Muscle layer of duodenum (tissue), 2 donors: ENCODE measurements around the gene EMB.
"Not testable (repeated sequence)": the region's sequence is repeated elsewhere in the genome, so short reads cannot be mapped to it uniquely, and the experiment has no call there.

ENCODE experiments used
- H3K27ac ChIP-seq: one replicate; pipeline ENCODE4 v1.7.0; 2013; ENCODE audit warnings: mild to moderate bottlenecking, low read length
- H3K27me3 ChIP-seq: one replicate; pipeline ENCODE4 v1.7.0; 2013; ENCODE audit warnings: low read depth, mild to moderate bottlenecking, control low read depth, low read length
- H3K36me3 ChIP-seq, 2 donors: one replicate each; pipeline ENCODE4 v1.7.0; 2013; ENCODE audit warnings: low read length in 2 of 2, control low read depth in 1 of 2, mild to moderate bottlenecking in 1 of 2; ENCODE audit not compliant: insufficient read depth in 2 of 2, control insufficient read depth in 1 of 2
- H3K4me1 ChIP-seq, 2 donors: one replicate each; pipeline ENCODE4 v1.7.0; 2013; ENCODE audit warnings: low read length in 2 of 2, mild to moderate bottlenecking in 2 of 2, control low read depth in 1 of 2, moderate library complexity in 1 of 2; ENCODE audit not compliant: insufficient read depth in 2 of 2, control insufficient read depth in 1 of 2
- H3K4me3 ChIP-seq, 2 donors: one replicate each; pipeline ENCODE4 v1.7.0; 2013; ENCODE audit warnings: low read length in 2 of 2, low read depth in 1 of 2, mild to moderate bottlenecking in 1 of 2
- H3K9me3 ChIP-seq, 2 donors: one replicate each; pipeline ENCODE4 v1.7.0; 2013; ENCODE audit warnings: low read length in 2 of 2, control low read depth in 1 of 2, mild to moderate bottlenecking in 1 of 2; ENCODE audit not compliant: control insufficient read depth in 1 of 2
- donor health status: healthy.

EMB gene

DNA sequence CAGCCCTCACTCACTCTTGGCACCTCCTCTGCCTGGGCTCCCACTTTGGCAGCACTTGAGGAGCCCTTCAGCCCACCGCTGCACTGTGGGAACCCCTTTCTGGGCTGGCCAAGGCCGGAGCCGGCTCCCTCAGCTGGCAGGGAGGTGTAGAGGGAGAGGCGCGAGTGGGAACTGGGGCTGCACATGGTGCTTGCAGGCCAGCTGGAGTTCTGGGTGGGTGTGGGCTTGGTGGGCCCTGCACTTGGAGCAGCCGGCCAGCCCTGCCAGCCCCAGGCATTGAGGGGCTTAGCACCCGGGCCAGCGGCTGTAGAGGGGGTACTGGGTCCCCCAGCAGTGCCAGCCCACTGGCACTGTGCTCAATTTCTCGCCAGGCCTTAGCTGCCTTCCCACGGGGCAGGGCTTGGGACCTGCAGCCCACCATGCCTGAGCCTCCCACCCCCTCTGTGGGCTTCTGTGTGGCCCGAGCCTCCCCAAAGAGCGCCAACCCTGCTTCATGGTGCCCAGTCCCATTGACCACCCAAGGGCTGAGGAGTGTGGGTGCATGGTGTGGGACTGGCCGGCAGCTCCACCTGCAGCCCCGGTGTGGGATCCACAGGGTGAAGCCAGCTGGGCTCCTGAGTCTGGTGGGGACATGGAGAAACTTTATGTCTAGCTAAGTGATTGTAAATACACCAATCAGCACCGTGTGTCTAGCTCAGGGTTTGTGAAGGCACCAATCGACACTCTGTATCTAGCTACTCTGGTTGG, 71.6 kb downstream of the EMB start:
- not testable (repeated sequence) for H3K4me3 ChIP-seq

DNA sequence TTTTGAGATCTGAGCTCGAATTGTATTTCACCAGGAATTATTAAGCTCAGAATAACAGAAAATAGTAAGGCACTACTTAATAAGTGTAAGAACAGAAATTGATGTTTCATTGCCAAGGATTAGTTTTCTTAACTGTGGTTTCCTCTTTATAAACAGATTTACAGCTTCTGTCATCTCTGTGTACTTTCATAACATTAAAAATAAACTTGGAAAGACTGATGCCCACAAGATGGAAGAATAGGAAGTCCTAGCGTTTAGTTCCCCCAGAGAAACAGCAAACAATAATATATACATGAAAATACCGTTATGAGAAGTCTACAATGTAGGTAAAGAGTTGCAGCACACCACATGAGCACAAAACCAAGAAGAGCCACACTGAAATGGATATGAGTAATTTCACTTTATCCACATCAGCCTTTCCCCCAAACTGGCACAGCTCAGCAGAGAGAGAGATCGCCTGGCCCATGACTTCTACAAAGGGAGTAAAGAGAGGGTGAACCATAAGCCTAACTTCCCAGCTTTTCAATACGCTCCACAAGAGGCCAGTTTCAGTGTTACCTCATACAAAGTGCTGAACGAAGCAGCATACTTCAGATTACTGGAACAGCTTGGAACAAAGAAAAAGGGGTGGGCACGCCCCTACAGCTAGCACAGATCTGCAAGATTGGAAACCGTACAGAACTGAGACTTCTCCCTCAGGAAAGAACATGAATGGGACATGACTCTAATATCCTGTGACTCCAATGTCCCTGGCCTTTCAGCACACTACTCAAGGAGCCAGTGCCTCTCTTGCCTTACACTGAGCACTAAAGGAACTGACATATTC, 75.4 kb downstream of the EMB start:
- Histone ChIP-seq H3K4me1 (no peaks in the 10 kb centered on the region), H3K36me3 (no peaks in the 10 kb centered on the region), H3K9me3 (peaks cover 0 to 7% of the 10 kb centered on the region in 2 donors), H3K4me3 (no peak overlapping the region), H3K27me3 (no peaks in the 10 kb centered on the region), H3K27ac (no peak overlapping the region)

More for the DNA sequence above, 71.6 kb downstream of the EMB start:
- not testable (repeated sequence) for H3K4me1 ChIP-seq, H3K27me3 ChIP-seq, H3K27ac ChIP-seq, H3K36me3 ChIP-seq, H3K9me3 ChIP-seq

DNA sequence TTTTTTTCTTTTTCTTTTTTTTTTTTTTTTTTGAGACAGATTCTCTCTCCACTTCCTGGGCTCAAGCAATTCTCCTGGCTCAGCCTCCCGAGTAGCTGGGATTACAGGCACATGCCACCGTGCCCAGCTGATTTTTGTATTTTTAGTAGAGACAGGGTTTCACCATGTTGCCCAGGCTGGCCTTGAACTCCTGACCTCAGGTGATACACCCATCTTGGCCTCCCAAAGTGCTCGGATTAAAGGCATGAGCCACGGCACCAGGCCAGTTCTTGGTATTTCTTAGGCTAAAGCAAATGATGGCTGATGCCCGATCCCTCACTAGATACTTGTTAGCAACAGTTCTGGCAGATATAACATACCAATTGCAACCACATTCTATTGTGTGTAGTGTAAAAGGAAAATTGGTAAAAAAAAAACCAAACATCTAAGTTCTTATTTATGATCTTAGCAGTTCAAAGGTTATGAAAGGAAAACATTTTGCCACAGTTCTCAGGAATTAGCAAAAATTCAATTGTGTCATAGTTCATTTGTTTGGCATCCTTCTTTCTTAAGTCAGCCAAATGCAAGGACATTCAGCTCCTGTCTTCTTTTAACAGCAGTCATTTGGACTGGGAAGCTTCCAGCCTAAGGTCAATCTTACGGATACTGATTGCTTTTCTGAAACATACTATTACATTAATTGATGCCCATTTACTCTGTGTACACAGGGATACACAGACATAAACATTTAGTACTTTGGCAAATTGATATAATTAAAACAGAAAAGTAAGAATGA, 76.4 kb downstream of the EMB start:
- not testable (repeated sequence) for H3K9me3 ChIP-seq, H3K36me3 ChIP-seq, H3K4me1 ChIP-seq, H3K4me3 ChIP-seq, H3K27me3 ChIP-seq, H3K27ac ChIP-seq

DNA sequence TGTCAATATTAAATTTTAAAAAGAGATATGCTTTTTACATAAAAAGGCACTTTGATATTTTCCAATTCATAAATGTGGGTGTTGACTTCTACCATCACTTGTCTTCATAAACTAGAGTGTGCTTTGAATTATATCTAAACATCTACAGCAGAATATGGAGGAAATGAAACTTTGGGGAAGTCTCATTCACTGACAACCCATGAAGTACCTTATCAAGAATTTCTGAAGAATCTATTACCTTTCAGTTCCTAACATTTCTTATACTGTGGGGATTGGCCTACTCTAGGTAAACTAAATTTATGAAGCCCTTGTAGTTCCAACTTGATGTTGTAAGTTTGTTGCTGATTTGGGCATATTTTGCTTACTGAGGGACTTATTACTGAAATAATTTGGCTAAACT, 81.9 kb downstream of the EMB start:
- H3K27me3 ChIP-seq, result no peaks in the 10 kb centered on the region
- no peaks in the 10 kb centered on the region for H3K9me3 ChIP-seq
- no peak overlapping the region for H3K27ac ChIP-seq
- no peaks in the 10 kb centered on the region for H3K4me1 ChIP-seq
- no peaks in the 10 kb centered on the region for H3K36me3 ChIP-seq
- H3K4me3 ChIP-seq, result no peak overlapping the region

DNA sequence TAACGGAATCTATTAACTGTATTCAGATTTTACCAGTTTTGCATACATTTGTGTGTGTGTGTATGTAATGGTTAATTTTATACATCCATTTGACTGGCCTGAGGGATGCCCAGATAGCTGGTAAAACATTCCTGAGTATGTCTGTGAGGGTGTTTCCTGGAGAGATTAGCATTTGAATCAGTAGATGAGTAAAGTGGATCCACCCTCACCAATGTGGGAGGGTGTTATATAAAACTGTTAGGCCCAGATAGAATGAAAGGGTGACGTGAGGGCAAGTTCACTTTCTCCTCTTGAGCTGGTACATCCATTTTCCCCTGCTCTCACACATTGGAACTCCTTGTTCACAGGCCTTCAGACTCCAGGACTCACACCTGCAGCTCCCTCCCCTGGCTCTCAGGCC, 88.7 kb downstream of the EMB start:
- H3K27ac ChIP-seq, result no peak overlapping the region
- no peaks in the 10 kb centered on the region for H3K27me3 ChIP-seq
- H3K4me1 ChIP-seq, result no peaks in the 10 kb centered on the region
- no peaks in the 10 kb centered on the region for H3K9me3 ChIP-seq
- no peak overlapping the region for H3K4me3 ChIP-seq
- no peaks in the 10 kb centered on the region for H3K36me3 ChIP-seq
